Measurements from ENCODE around the gene ZC3H4.

The ZC3H4 gene

GRCh38 chr19:47022541-47023447, 90.8 kb downstream of the ZC3H4 start:
- DNase-seq (ENCODE audit: low read depth in 2 of 3, low spot score in 1 of 3), result no peak

GRCh38 chr19:47022140-47022536, 91.4 kb downstream of the ZC3H4 start:
- DNase-seq (ENCODE audit: low read depth in 2 of 3, low spot score in 1 of 3), result no peak

GRCh38 chr19:47021536-47022139, 91.9 kb downstream of the ZC3H4 start:
- no peak for DNase-seq (ENCODE audit: low read depth in 2 of 3, low spot score in 1 of 3)

GRCh38 chr19:47020992-47021496, 92.5 kb downstream of the ZC3H4 start:
- no peak for DNase-seq (ENCODE audit: low read depth in 2 of 3, low spot score in 1 of 3)

- no peak for DNase-seq (ENCODE audit: low read depth in 2 of 3, low spot score in 1 of 3)
Observed at GRCh38 chr19:47020132-47020805, 93.3 kb downstream of the ZC3H4 start.

GRCh38 chr19:47019431-47020041, 94.0 kb downstream of the ZC3H4 start, which contains the start of gene NPAS1:
TSS of gene NPAS1 (plus strand) at chr19:47019837. CDS start at chr19:47021048, 1,211 bp downstream.
- DNase-seq (ENCODE audit: low read depth in 2 of 3, low spot score in 1 of 3), result no peak

- DNase-seq (ENCODE audit: low read depth in 2 of 3, low spot score in 1 of 3), result no peak
Observed at GRCh38 chr19:47018923-47019322, 94.7 kb downstream of the ZC3H4 start.
